ENCODE data around the gene TMEM52. TPM values are rescaled to one million over a fixed set of nuclear protein-coding genes. Genes with fewer than 3 reads are reported as not detected.

Gene TMEM52
- total and polyA plus RNA-seq, 2 of the 8 experiments (the other 6 are each of a cell fraction or from before 2014, with no cell fraction given): 14.6 to 30.2 TPM

GRCh38 chr1:1929102-1929638, 10.1 kb upstream of the TMEM52 start:
- ChIA-PET CTCF (ENCODE audit: partially characterized antibody) (interaction anchor here (0.8 to 3.1 kb wide), 8 partner anchors 13 to 118 kb away, joined by 3 to 13 read pairs (median 4); no protein-coding TSS in a partner anchor), POLR2A (ENCODE audit: partially characterized antibody) (interaction anchor here (1.7 kb wide), 1 partner anchor 9 kb away, joined by 14 read pairs; the partner anchor contains the start of gene TMEM52)
- FAIRE-seq (no peak), DNase-seq (ENCODE audit: low read depth in 1 of 2, low spot score in 2 of 2) (no peak)
- Histone ChIP-seq H3K23me2 (ENCODE audit: low read depth, low read length) (no peaks in the 10 kb centered on the region; the same call in 1 of the 2 replicates), H3K79me1 (ENCODE audit: low read depth, low read length) (no peaks in the 10 kb centered on the region), H2BK12ac (ENCODE audit: low read depth, low read length) (no peak overlapping the region), H3K4me2 (ENCODE audit: insufficient read depth in 1 of 2, low read depth in 2 of 2, low read length in 2 of 2) (no peak overlapping the region), H3K23ac (ENCODE audit: insufficient read length) (no peak overlapping the region), H2BK5ac (ENCODE audit: low read depth, low read length) (no peak overlapping the region), H3K9me3 (ENCODE audit: insufficient read depth in 2 of 2, low read depth in 1 of 2, low read length in 1 of 2) (peaks cover 2 to 15% of the 10 kb centered on the region in 2 experiments; a peak in 3 of 4 replicates), H2AK5ac (ENCODE audit: low read depth, low read length) (no peak overlapping the region), H4K91ac (replicated peaks; ENCODE audit: insufficient read length, low read length) (no peak overlapping the region), H2AFZ (ENCODE audit: low read length) (no peak overlapping the region), H4K5ac (ENCODE audit: insufficient read length, low read depth, low read length) (no peak overlapping the region), H2BK15ac (ENCODE audit: low read length) (no peak overlapping the region; the same call in 1 of the 2 replicates), H3K27ac (ENCODE audit: low read depth, low read length) (no peak overlapping the region), H3K36me3 (ENCODE audit: control insufficient read depth in 2 of 4, insufficient read depth in 4 of 4, low read length in 3 of 4) (no peaks in the 10 kb centered on the region), H3K4me1 (replicated peaks in 1 of 4; ENCODE audit: control insufficient read depth in 3 of 4, insufficient read depth in 4 of 4, low read length in 3 of 4) (no peaks in the 10 kb centered on the region), H3K79me2 (ENCODE audit: control insufficient read depth in 1 of 2, insufficient read depth in 2 of 2, low read length in 2 of 2) (no peaks in the 10 kb centered on the region), H2BK20ac (ENCODE audit: low read length) (no peak overlapping the region), H3K56ac (replicated peaks; ENCODE audit: insufficient read length, low read depth, low read length) (no peak overlapping the region), H3K4me3 (ENCODE audit: extremely low read depth in 1 of 4, insufficient read depth in 2 of 4, low read depth in 3 of 4, low read length in 4 of 4) (no peak overlapping the region), H3K18ac (ENCODE audit: extremely low read depth, low read length) (no peak overlapping the region), H3K14ac (ENCODE audit: insufficient read length) (no peak overlapping the region), H3K9ac (replicated peaks in 1 of 4; ENCODE audit: extremely low read depth in 1 of 4, low read depth in 3 of 4, low read length in 3 of 4) (no peak overlapping the region), H4K8ac (ENCODE audit: extremely low read depth, insufficient read depth, low read length) (no peak overlapping the region), H3K27me3 (replicated peaks in 1 of 4; ENCODE audit: control insufficient read depth in 3 of 4, extremely low read depth in 1 of 4, insufficient read depth in 3 of 4, low read length in 3 of 4) (no peaks in the 10 kb centered on the region; a peak in 1 of 7 replicates), H2BK120ac (replicated peaks; ENCODE audit: low read depth, low read length) (no peak overlapping the region), H4K20me1 (replicated peaks in 1 of 2; ENCODE audit: control insufficient read depth in 1 of 2, insufficient read depth in 2 of 2, low read length in 2 of 2) (no peaks in the 10 kb centered on the region), H3K4ac (replicated peaks; ENCODE audit: insufficient read length, low read depth, low read length) (no peak overlapping the region)
- WGBS, 2 experiments (ENCODE audit: extremely low coverage in 1 of 2, insufficient coverage in 1 of 2, insufficient read length in 1 of 2, insufficient replicate concordance in 2 of 2, low coverage in 1 of 2, low lambda C conversion rate in 2 of 2, missing lambda C conversion rate in 1 of 2): 87% methylated on average over 7 of the region's 10 CpGs; no CpG with 5 or more reads in 1 of the 2 experiments
- TF ChIP-seq SIN3A (conservative IDR thresholded peaks at IDR 0.05 in 1 of 2, IDR thresholded peaks at IDR 0.05 in 1 of 2; ENCODE audit: low read depth in 1 of 2, low read length in 2 of 2) (no peak), KDM4A (IDR thresholded peaks at IDR 0.05; ENCODE audit: low read depth, low read length, severe bottlenecking) (no peak), YY1 (IDR thresholded peaks at IDR 0.05; ENCODE audit: low read depth, low read length) (peak; percentile 74)

Measured in H1 (cell line).